B cell (primary cell): ENCODE data around the gene CHAF1B. TPM values are rescaled to one million over a fixed set of nuclear protein-coding genes. Genes with fewer than 3 reads are reported as not detected.

Source experiments
- ATAC-seq: fragments of 200-7000 bp; cut with Tn5 transposase; one replicate; pipeline ENCODE4 v1.10.0; 2021; ENCODE audit warnings: low read depth, mild to moderate bottlenecking, moderate number of reproducible peaks, moderate library complexity
- CTCF ChIA-PET: fragments of 350-600 bp; sonication (Branson Sonifier 250); formaldehyde crosslinking; loops from one replicate; lab custom pipeline; 2021; ENCODE audit warnings: antibody characterized with exemption, inconsistent platforms; lab: Charles Lee
- POLR2A ChIA-PET: fragments of 350-600 bp; sonication (Branson Sonifier 250); formaldehyde crosslinking; loops from one replicate; lab custom pipeline; 2021; ENCODE audit warnings: antibody characterized with exemption; lab: Charles Lee
- DNase-seq: peaks from one replicate; pipeline ENCODE4 v3.0.0; 2013
- H2AFZ ChIP-seq: 2 replicates; pipeline ENCODE4 v1.6.1; 2012; ENCODE audit warnings: mild to moderate bottlenecking, low read depth, low read length; ENCODE audit not compliant: insufficient read depth, poor library complexity, severe bottlenecking
- H3K27ac ChIP-seq, 2 donors: 1 replicate in 1 of 2; 2 replicates in 1 of 2; pipeline ENCODE4 v1.5.1; 2012 to 2013; ENCODE audit warnings: low read length in 2 of 2, mild to moderate bottlenecking in 2 of 2, moderate library complexity in 1 of 2
- H3K27me3 ChIP-seq, 4 experiments: fragments of 200-600 bp in 1 of 4; sonication (generic) in 1 of 4; replicated peaks in 1 of 4; 1 replicate in 2 of 4; 2 replicates in 2 of 4; pipeline versions ENCODE4 v1.6.1 to v1.7.0; 2013 to 2016; ENCODE audit warnings: low read length in 3 of 4, mild to moderate bottlenecking in 2 of 4, mixed read lengths in 1 of 4, moderate library complexity in 1 of 4; ENCODE audit not compliant: insufficient read depth in 4 of 4, control insufficient read depth in 3 of 4; ENCODE audit errors: control extremely low read depth in 1 of 4
- H3K36me3 ChIP-seq, 2 experiments: replicated peaks in 1 of 2; 1 replicate in 1 of 2; 2 replicates in 1 of 2; pipeline versions ENCODE4 v1.6.1 to v1.7.1; 2013; ENCODE audit warnings: low read length in 1 of 2; ENCODE audit not compliant: insufficient read depth in 2 of 2, control insufficient read depth in 1 of 2; ENCODE audit errors: control extremely low read depth in 1 of 2, extremely low read depth in 1 of 2
- H3K4me1 ChIP-seq, 2 donors: fragments of 200-600 bp in 1 of 2; sonication (generic) in 1 of 2; 1 replicate in 1 of 2; 2 replicates in 1 of 2; pipeline versions ENCODE4 v1.5.1 to v1.6.1; 2013 to 2017; ENCODE audit warnings: low read length in 2 of 2; ENCODE audit not compliant: control insufficient read depth in 2 of 2, insufficient read depth in 2 of 2
- H3K4me2 ChIP-seq: replicated peaks from 2 replicates; pipeline ENCODE3; 2012; ENCODE audit warnings: mild to moderate bottlenecking, low read depth, low read length; ENCODE audit not compliant: poor library complexity, severe bottlenecking
- H3K4me3 ChIP-seq, 5 experiments: fragments of 200-600 bp in 1 of 5; sonication (generic) in 1 of 5; 1 replicate in 3 of 5; 2 replicates in 2 of 5; pipeline versions ENCODE4 v1.5.1 to v1.7.0; 2011 to 2016; ENCODE audit warnings: low read length in 4 of 5, mild to moderate bottlenecking in 4 of 5, low read depth in 2 of 5, control low read depth in 1 of 5, moderate library complexity in 1 of 5; ENCODE audit not compliant: insufficient read depth in 1 of 5; ENCODE audit errors: control extremely low read depth in 1 of 5, extremely low read depth in 1 of 5
- H3K79me2 ChIP-seq: fragments of 200-600 bp; sonication (generic); one replicate; pipeline ENCODE4 v1.6.0; 2016; ENCODE audit warnings: low read length; ENCODE audit not compliant: control insufficient read depth, insufficient read depth
- H3K9ac ChIP-seq: fragments of 200-600 bp; sonication (generic); 2 replicates; pipeline ENCODE4 v1.6.1; 2017; ENCODE audit warnings: mild to moderate bottlenecking, low read length, moderate library complexity
- H3K9me3 ChIP-seq, 3 donors: one replicate each; pipeline versions ENCODE4 v1.6.1 to v1.7.1; 2013; ENCODE audit warnings: low read length in 2 of 3; ENCODE audit not compliant: control insufficient read depth in 2 of 3, insufficient read depth in 1 of 3; ENCODE audit errors: control extremely low read depth in 1 of 3
- H4K20me1 ChIP-seq: 2 replicates; pipeline ENCODE4 v1.6.0; 2012; ENCODE audit warnings: mild to moderate bottlenecking, low read length; ENCODE audit not compliant: insufficient read depth, control insufficient read depth, poor library complexity, severe bottlenecking
- H3K27ac Mint-ChIP-seq: one replicate; pipeline ENCODE4 v1.8.0; 2021; ENCODE audit warnings: mixed read lengths
- H3K27me3 Mint-ChIP-seq: one replicate; pipeline ENCODE4 v1.8.0; 2021; ENCODE audit warnings: mixed read lengths
- H3K4me1 Mint-ChIP-seq: one replicate; pipeline ENCODE4 v1.8.0; 2021; ENCODE audit warnings: mixed read lengths
- H3K4me3 Mint-ChIP-seq: one replicate; pipeline ENCODE4 v1.8.0; 2021; ENCODE audit warnings: mixed read lengths
- H3K9me3 Mint-ChIP-seq: one replicate; pipeline ENCODE4 v1.8.0; 2022; ENCODE audit warnings: mixed read lengths; ENCODE audit not compliant: insufficient read depth
- EZH2 ChIP-seq: IDR thresholded peaks from 2 replicates; pipeline ENCODE4 v1.6.1; 2012; ENCODE audit warnings: borderline replicate concordance, low read depth, mild to moderate bottlenecking, moderate library complexity, low read length; ENCODE audit not compliant: insufficient read depth, poor library complexity, severe bottlenecking
- WGBS: methylation state at CpG from one replicate; pipeline ENCODE4 v1.1.5; 2013; ENCODE audit warnings: missing lambda C conversion rate; ENCODE audit not compliant: insufficient coverage; 5-methylcytosine and 5-hydroxymethylcytosine counted together
- intact Hi-C: fragments of 100-400 bp; cut with micrococcal nuclease; formaldehyde crosslinking; loops from one replicate; pipeline ENCODE4 v1.10.0; 2022
- polyA plus RNA-seq: library from polyadenylated mRNA; depleted of rRNA; stranded (reverse); fragments of >200 nt; gene quantifications from 2 replicates; pipeline ENCODE4 v1.2.3, GENCODE V29; 2012
- total RNA-seq, 2 donors: library from RNA; stranded (reverse); fragments of 120-200 nt in 1 of 2; gene quantifications; 1 replicate in 1 of 2; 2 replicates in 1 of 2; pipeline versions ENCODE4 v1.2.3 to v1.2.4, GENCODE V29; 2013 to 2022
- TF ChIP-seq, protein P1 (sequence below): fragments of 200-600 bp; IDR thresholded peaks from one replicate; pipeline ENCODE4 v1.8.0; 2022; ENCODE audit warnings: antibody characterized with exemption, mild to moderate bottlenecking

Gene CHAF1B
- total and polyA plus RNA-seq, 2 donors (not counting 1 experiment from before 2014, with no cell fraction given) = 1.1 to 1.9 TPM

DNA sequence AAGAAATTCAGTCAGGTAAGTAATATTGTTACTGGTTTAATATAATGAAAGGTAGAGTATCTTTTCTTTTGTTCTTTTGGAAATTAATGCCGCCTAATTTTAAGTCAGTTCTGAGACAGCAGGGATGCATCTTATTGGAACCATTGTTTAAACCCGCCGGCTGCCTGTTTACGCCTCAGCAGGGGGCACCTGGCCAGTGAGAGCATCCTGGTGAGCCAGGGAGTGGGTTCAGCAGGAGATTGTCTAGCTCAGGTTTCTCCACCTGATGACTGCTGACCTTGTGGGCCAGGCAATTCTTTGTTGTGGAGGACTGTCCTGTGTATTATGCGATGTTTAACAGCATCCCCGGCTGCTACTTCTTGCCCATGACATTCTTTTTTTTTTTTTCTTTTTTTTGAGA, 30.2 kb downstream of the CHAF1B start:
- ATAC-seq (no peak), DNase-seq (no peak)
- POLR2A ChIA-PET = no interaction called here
- Mint-ChIP-seq H3K9me3 (no peaks in the 10 kb centered on the region), H3K4me3 (no peak overlapping the region), H3K4me1 (peaks cover 1% of the 10 kb centered on the region), H3K27me3 (no peaks in the 10 kb centered on the region), H3K27ac (no peak overlapping the region)
- Histone ChIP-seq H3K9me3 (no peaks in the 10 kb centered on the region), H3K79me2 (no peaks in the 10 kb centered on the region), H3K4me1 (no peaks in the 10 kb centered on the region), H3K4me2 (no peak overlapping the region), H4K20me1 (no peaks in the 10 kb centered on the region), H3K36me3 (peaks cover 0 to 6% of the 10 kb centered on the region in 2 experiments), H2AFZ (no peak overlapping the region), H3K9ac (no peak overlapping the region), H3K27ac (no peak overlapping the region), H3K4me3 (no peak overlapping the region), H3K27me3 (no peaks in the 10 kb centered on the region)
- WGBS = 100% methylated on average over 5 of the region's 6 CpGs
- CTCF ChIA-PET = interaction anchor here (1.6 kb wide), 1 partner anchor 7 kb away, joined by 7 read pairs; no protein-coding TSS in a partner anchor
- TF ChIP-seq, protein P1, sequence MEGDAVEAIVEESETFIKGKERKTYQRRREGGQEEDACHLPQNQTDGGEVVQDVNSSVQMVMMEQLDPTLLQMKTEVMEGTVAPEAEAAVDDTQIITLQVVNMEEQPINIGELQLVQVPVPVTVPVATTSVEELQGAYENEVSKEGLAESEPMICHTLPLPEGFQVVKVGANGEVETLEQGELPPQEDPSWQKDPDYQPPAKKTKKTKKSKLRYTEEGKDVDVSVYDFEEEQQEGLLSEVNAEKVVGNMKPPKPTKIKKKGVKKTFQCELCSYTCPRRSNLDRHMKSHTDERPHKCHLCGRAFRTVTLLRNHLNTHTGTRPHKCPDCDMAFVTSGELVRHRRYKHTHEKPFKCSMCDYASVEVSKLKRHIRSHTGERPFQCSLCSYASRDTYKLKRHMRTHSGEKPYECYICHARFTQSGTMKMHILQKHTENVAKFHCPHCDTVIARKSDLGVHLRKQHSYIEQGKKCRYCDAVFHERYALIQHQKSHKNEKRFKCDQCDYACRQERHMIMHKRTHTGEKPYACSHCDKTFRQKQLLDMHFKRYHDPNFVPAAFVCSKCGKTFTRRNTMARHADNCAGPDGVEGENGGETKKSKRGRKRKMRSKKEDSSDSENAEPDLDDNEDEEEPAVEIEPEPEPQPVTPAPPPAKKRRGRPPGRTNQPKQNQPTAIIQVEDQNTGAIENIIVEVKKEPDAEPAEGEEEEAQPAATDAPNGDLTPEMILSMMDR = no peak
- TF ChIP-seq EZH2 = no peak
- intact Hi-C loops = no loop called here

DNA sequence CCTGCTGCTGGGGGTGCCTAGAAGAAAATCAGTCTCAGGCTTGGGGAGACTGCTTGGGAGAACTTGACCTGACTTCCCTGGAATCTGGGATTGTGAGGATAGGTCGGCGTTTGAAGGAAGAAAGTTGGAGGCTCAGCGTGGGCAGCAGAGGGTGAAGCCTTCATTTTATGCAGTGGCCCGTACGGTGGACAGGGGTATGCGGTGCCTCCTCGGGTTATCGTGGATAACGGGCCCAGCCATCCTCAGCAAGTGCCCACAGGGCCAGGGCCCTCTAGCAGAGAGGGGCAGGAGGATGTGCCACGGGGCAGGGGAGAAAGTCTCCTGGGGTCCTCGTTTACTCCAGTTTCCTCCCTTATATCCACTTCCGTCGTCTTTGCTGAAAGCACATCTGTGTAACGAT, 34.0 kb downstream of the CHAF1B start:
- Histone ChIP-seq H4K20me1 (no peaks in the 10 kb centered on the region), H3K9ac (no peak overlapping the region), H3K4me3 (no peak overlapping the region), H3K36me3 (peaks cover 0 to 2% of the 10 kb centered on the region in 2 experiments), H3K9me3 (no peaks in the 10 kb centered on the region), H3K4me2 (no peak overlapping the region), H3K27me3 (no peaks in the 10 kb centered on the region), H3K79me2 (no peaks in the 10 kb centered on the region), H3K4me1 (no peaks in the 10 kb centered on the region), H2AFZ (no peak overlapping the region), H3K27ac (no peak overlapping the region)
- ATAC-seq = no peak
- Mint-ChIP-seq H3K4me3 (no peak overlapping the region), H3K27ac (no peak overlapping the region), H3K9me3 (no peaks in the 10 kb centered on the region), H3K4me1 (peaks cover 1% of the 10 kb centered on the region), H3K27me3 (no peaks in the 10 kb centered on the region)
- no peak for DNase-seq
- WGBS = 94% methylated on average over 13 of the region's 14 CpGs
- intact Hi-C loops = no loop called here
- ChIA-PET CTCF (interaction anchor here (1.4 to 1.7 kb wide), 2 partner anchors 11 to 508 kb away, joined by 3 to 7 read pairs; no protein-coding TSS in a partner anchor), POLR2A (no interaction called here)
- TF ChIP-seq, protein P1 = no peak
- TF ChIP-seq EZH2 = no peak
